Lower leg skin (tissue), 4 donors: Measurements from ENCODE around the gene CCL1. TPM values are rescaled to one million over a fixed set of nuclear protein-coding genes. Genes with fewer than 3 reads are reported as not detected.
A peak's percentile ranks its signal among the peaks of the same experiment; 100 is the strongest.

Source experiments
- DNase-seq, 2 donors: peaks; one replicate each; pipeline ENCODE4 v3.0.0-alpha.2; 2019; ENCODE audit warnings: low spot score in 2 of 2
- H3K4me3 ChIP-seq: fragments of 200-600 bp; sonication (generic); 2 replicates; pipeline ENCODE4 v1.5.1; 2017; ENCODE audit warnings: mild to moderate bottlenecking, low read depth; ENCODE audit not compliant: poor library complexity, severe bottlenecking
- POLR2A ChIP-seq, 2 donors: fragments of 450-650 bp; IDR thresholded peaks; one replicate each; pipeline ENCODE4 v1.6.1; 2016 to 2017; ENCODE audit warnings: antibody characterized with exemption in 2 of 2, mild to moderate bottlenecking in 1 of 2, moderate library complexity in 1 of 2
- WGBS, 2 donors: methylation state at CpG; one replicate each; pipeline ENCODE4 v1.1.5; 2018; 5-methylcytosine and 5-hydroxymethylcytosine counted together
- intact Hi-C: fragments of 100-400 bp; cut with DNase I; formaldehyde crosslinking; loops from one replicate; pipeline ENCODE4 v1.15.0; 2023; ENCODE audit warnings: low total_unique reads
- total RNA-seq, 4 donors: library from RNA; depleted of rRNA; stranded (reverse); fragments of >200 nt; gene quantifications; one replicate each; pipeline ENCODE4 v1.1.0, GENCODE V29; 2016
- TF ChIP-seq, protein P1 (sequence below), 3 donors: fragments of 450-650 bp; IDR thresholded peaks; one replicate each; pipeline ENCODE4 v1.5.1; 2016; ENCODE audit warnings: antibody characterized with exemption in 3 of 3, mild to moderate bottlenecking in 3 of 3, moderate library complexity in 2 of 3

Gene CCL1
- total RNA-seq, 4 donors from 2014 or later, result not detected

DNA sequence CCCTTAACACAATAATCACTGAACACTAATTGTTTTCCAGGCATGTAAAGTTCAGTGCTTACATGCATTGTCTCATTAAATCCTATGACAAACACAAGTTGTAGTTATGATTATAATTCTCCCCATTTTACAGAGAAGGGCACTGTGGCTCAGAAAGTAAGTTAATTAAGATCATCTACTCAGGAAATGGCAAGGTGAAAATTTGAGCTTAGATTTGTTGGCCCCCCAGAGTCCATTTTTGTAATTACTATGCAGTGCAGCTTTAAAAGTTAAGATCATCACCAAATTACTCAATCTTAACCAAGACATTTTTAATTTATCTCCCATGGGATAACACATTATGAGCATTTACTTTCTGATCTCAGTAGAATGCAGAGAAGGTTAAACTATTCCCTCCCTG lies 34.2 kb upstream of the CCL1 start:
- no peak for TF ChIP-seq POLR2A (IDR thresholded peaks at IDR 0.05)
- TF ChIP-seq, protein P1, sequence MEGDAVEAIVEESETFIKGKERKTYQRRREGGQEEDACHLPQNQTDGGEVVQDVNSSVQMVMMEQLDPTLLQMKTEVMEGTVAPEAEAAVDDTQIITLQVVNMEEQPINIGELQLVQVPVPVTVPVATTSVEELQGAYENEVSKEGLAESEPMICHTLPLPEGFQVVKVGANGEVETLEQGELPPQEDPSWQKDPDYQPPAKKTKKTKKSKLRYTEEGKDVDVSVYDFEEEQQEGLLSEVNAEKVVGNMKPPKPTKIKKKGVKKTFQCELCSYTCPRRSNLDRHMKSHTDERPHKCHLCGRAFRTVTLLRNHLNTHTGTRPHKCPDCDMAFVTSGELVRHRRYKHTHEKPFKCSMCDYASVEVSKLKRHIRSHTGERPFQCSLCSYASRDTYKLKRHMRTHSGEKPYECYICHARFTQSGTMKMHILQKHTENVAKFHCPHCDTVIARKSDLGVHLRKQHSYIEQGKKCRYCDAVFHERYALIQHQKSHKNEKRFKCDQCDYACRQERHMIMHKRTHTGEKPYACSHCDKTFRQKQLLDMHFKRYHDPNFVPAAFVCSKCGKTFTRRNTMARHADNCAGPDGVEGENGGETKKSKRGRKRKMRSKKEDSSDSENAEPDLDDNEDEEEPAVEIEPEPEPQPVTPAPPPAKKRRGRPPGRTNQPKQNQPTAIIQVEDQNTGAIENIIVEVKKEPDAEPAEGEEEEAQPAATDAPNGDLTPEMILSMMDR (IDR thresholded peaks at IDR 0.05), result no peak
- no peak overlapping the region for H3K4me3 ChIP-seq
- intact Hi-C loops, result no loop called here
- no peak for DNase-seq

DNA sequence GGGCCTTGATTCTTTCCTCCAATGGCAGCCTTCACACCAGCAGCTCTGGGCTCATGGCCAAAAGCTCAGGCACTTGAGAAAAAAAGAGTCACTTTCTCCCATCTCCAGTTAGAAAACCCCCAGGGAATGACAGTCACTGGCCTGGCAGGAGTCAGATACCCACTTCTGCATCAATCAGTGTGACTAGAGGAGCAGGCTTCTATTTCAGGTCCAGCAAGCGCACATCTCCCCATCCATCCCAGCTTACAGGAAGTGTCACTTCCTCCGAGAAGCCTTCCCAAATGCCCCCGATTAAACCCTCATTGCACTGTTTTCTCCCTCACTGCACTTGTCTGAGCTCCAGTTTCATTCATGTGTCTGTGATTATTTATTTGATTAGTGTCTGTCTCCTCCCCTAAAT lies 30.4 kb upstream of the CCL1 start:
- WGBS, 2 donors, result 69 to 74% methylated on average over 3 of the region's 3 CpGs
- intact Hi-C loops, result no loop called here
- H3K4me3 ChIP-seq, result no peak overlapping the region
- TF ChIP-seq, protein P1 (IDR thresholded peaks at IDR 0.05), result no peak
- TF ChIP-seq POLR2A (IDR thresholded peaks at IDR 0.05), result no peak
- peak in 1 of 2 donors; percentile 42 for DNase-seq

DNA sequence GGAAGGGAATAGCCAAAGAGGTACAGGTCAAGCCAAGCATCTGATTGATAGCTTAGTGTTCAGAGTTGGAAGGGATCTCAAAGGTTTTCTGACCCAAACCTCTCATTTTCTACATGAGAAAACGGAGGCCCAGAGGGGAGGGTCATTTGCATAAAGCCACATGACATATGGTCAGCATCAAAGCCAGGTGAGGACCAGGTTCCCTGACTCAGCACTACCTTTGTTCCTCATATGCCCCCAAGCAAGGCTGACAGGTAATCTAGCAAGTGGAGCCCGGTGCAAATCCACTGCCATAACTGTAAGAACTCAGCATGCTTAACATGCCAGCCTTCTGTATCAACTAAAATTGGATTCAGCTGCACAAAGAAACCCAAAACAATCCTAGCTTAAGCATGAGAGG lies 28.2 kb upstream of the CCL1 start:
- peak in 1 of 2 donors; percentile 13 for DNase-seq
- no peak overlapping the region for H3K4me3 ChIP-seq
- intact Hi-C loops, result no loop called here
- WGBS, 2 donors, result 46 to 54% methylated on average over 2 of the region's 2 CpGs
- TF ChIP-seq, protein P1 (IDR thresholded peaks at IDR 0.05), result no peak
- no peak for TF ChIP-seq POLR2A (IDR thresholded peaks at IDR 0.05)

DNA sequence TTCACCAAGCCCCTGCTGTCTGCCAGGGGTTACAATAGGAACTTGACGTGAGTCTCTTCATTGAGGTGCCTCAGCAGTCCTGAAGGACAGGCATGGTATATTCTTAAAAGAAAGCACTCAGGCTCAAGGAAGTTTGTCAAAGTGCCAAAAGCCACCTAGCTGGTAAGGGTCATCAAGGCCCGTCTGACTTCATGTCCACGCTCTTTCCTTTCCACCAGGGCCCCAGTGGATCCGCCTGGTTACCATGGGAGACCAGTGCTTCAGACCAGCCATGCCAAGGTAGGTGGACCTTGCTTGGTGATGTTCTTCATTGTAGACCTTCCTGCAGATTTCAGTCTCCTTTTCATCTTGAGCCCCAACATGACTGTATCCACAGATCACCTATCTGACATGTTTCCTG lies 27.6 kb upstream of the CCL1 start:
- DNase-seq, result no peak
- TF ChIP-seq POLR2A (IDR thresholded peaks at IDR 0.05), result no peak
- TF ChIP-seq, protein P1 (IDR thresholded peaks at IDR 0.05), result no peak
- intact Hi-C loops, result no loop called here
- no peak overlapping the region for H3K4me3 ChIP-seq
- 75 to 88% methylated on average over 4 of the region's 4 CpGs for WGBS, 2 donors

DNA sequence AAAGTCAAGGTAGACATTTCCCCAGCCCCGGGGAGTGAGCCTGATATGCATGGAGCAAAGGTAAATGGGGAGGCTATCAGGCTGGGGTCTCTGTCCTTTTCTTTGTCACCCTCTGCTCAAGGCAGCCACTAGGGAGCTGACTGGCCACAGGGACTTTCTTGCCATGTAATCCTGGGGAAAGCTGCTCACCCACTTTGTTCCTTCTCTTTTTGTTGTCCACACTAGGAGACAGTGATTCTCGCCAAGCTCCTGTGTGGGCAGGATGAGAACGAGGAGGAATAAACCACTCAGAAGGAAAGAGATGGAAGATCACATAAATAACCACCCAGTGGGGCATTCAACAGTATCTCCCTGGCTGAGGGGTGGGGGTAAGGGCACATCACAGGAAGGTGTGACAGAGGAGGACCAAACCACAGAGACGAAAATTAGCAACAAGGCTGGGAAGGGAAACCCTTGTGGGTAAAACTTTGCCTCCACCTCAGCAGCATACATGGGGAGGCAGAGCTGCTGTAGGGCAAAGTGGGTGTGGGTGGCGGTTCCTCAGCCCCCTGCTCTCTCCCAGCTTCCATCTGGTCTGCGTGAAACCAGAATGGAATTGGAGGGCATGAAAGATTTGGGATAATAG lies 26.2 kb upstream of the CCL1 start:
- no peak for DNase-seq
- WGBS, 2 donors, result 74 to 82% methylated on average over 6 of the region's 6 CpGs
- intact Hi-C loops, result no loop called here
- TF ChIP-seq, protein P1 (IDR thresholded peaks at IDR 0.05), result no peak
- TF ChIP-seq POLR2A (IDR thresholded peaks at IDR 0.05), result no peak
- H3K4me3 ChIP-seq, result no peak overlapping the region

DNA sequence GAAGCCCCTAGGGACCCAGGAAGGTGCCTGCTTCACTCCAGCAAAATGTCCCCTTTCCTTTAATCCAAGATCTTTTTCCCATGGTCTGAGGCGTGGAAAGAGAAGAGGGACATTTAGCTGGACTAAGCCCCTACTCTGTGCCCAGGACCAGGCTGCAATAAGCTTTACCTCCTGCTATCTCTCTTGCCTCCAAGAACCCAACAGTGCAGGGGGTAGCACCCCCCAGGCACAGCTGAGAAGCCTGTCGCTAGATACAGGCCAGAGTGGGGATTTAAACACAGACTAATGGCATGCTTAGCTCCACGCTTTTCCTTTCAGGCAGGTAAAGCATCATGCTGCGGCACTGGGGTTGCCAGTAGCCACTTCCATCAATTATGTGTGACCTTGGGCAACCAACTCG lies 24.5 kb upstream of the CCL1 start:
- H3K4me3 ChIP-seq, result no peak overlapping the region
- intact Hi-C loops, result no loop called here
- no peak for DNase-seq
- 51 to 59% methylated on average over 5 of the region's 5 CpGs for WGBS, 2 donors
- TF ChIP-seq POLR2A (IDR thresholded peaks at IDR 0.05), result no peak
- TF ChIP-seq, protein P1 (IDR thresholded peaks at IDR 0.05), result no peak
